Measurements from ENCODE around the gene MEX3C. TPM values are rescaled to one million over a fixed set of nuclear protein-coding genes. Genes with fewer than 3 reads are reported as not detected.
A peak's percentile ranks its signal among the peaks of the same experiment; 100 is the strongest.

Gene MEX3C
- total and polyA plus RNA-seq, 8 donors = 7.2 to 45.2 (median 16.6) TPM

DNA sequence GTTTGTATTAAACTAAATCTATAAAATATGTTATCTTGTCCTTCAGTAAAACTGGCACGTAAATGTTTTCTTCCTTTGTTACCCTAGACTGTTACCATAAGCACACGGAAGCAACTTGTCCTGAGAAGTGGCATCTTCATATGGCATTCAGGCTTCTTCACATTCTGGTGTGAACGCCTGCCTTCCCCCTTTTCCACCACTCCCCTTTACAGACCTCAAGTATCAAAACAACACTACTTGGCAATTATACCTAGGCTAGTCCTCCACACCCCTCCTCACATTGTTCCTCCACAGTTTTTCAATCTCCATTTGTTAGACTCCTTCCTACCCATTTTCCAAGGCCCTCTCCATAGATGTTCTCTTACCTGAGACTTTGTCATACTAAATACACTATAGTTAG lies 2.9 kb downstream of the MEX3C start:
- peak in 1 of 2 donors; percentile 22 for DNase-seq
- Histone ChIP-seq H3K4me1 (peaks cover 16 to 63% (median 49%) of the 10 kb centered on the region in 4 donors), H3K36me3 (no peaks in the 10 kb centered on the region), H3K27ac (peak overlapping the region in 4 of 5 donors; percentile 96 to 99 (median 98)), H3K4me3 (peak overlapping the region in 3 of 4 donors; percentile 77 to 93 (median 92)), H3K9me3 (no peaks in the 10 kb centered on the region), H3K27me3 (no peaks in the 10 kb centered on the region)
- 15 to 39% (median 23%) methylated on average over 3 of the region's 3 CpGs for WGBS, 5 donors
- TF ChIP-seq, protein P1, sequence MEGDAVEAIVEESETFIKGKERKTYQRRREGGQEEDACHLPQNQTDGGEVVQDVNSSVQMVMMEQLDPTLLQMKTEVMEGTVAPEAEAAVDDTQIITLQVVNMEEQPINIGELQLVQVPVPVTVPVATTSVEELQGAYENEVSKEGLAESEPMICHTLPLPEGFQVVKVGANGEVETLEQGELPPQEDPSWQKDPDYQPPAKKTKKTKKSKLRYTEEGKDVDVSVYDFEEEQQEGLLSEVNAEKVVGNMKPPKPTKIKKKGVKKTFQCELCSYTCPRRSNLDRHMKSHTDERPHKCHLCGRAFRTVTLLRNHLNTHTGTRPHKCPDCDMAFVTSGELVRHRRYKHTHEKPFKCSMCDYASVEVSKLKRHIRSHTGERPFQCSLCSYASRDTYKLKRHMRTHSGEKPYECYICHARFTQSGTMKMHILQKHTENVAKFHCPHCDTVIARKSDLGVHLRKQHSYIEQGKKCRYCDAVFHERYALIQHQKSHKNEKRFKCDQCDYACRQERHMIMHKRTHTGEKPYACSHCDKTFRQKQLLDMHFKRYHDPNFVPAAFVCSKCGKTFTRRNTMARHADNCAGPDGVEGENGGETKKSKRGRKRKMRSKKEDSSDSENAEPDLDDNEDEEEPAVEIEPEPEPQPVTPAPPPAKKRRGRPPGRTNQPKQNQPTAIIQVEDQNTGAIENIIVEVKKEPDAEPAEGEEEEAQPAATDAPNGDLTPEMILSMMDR (IDR thresholded peaks at IDR 0.05) = no peak
- TF ChIP-seq EP300 (IDR thresholded peaks at IDR 0.05) = no peak
- no peak for TF ChIP-seq POLR2AphosphoS5 (IDR thresholded peaks at IDR 0.05)
- no peak for TF ChIP-seq POLR2A (IDR thresholded peaks at IDR 0.05)
- intact Hi-C loops (cut with DNase I; ENCODE audit: low total_unique reads) = no loop called here

DNA sequence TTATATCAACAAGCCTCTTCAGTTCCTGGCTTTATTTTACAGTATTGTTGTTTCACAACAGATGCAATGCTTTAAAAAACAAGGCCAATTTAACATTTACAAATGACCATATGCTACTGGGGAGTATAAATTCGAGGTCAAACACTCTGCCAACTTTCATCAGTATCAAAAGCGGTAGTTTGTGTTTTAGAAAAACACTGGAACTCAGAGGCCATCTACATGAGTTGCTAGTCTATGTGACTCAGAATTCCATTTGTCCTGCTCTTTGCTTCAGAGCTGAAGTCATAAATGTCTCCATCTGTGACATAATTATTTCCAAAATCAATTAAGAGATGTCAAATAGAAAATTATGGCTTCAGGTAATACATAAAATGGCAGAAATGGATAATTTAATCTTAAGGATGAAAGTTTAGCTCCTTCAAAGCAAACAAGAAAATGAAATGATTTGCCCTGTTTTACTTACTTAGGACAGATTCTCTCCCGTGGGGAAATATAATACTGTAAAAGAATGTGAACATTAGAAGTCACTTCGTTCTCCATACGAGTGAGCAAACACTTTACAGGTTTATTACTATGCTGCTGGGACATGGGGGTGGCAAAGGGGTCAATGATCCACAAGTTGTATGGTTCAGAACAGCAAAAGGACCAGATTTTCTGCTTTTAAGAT lies 3.7 kb downstream of the MEX3C start:
- Histone ChIP-seq H3K9me3 (no peaks in the 10 kb centered on the region), H3K4me3 (peak overlapping the region in 2 of 4 donors; percentile 77 to 93), H3K4me1 (peaks cover 16 to 69% (median 53%) of the 10 kb centered on the region in 4 donors), H3K27me3 (no peaks in the 10 kb centered on the region), H3K36me3 (no peaks in the 10 kb centered on the region), H3K27ac (peak overlapping the region in 3 of 5 donors; percentile 96 to 99 (median 98))
- intact Hi-C loops (cut with DNase I; ENCODE audit: low total_unique reads) = no loop called here
- DNase-seq = peak in 1 of 2 donors; percentile 7
- TF ChIP-seq POLR2AphosphoS5 (IDR thresholded peaks at IDR 0.05) (no peak), POLR2A (IDR thresholded peaks at IDR 0.05) (no peak), EP300 (IDR thresholded peaks at IDR 0.05) (no peak)
- TF ChIP-seq, protein P1 (IDR thresholded peaks at IDR 0.05) = no peak
- WGBS, 5 donors = 6 to 21% (median 17%) methylated on average over 5 of the region's 5 CpGs

DNA sequence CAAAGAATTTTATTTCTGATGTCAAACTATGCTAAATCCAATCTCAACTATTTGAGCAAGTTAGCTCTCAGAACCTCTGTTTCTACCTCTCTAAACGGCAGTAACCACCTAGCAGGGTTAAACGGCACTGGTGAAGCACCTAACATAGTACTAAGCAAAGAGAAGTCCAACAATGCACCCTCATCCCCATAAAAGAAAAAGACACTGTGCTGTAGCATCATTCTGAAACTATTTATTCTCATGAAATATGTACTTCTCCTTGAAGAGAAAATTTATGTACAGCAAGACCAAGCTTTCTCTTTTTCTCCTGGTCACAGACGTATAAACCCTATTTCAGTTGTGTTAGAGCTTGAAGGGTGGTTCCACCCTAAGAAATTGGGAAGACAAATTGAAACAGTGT lies 4.8 kb downstream of the MEX3C start:
- TF ChIP-seq POLR2AphosphoS5 (IDR thresholded peaks at IDR 0.05) = no peak
- TF ChIP-seq EP300 (IDR thresholded peaks at IDR 0.05) = no peak
- TF ChIP-seq POLR2A (IDR thresholded peaks at IDR 0.05) = no peak
- TF ChIP-seq, protein P1 (IDR thresholded peaks at IDR 0.05) = no peak
- peaks cover 16 to 79% (median 61%) of the 10 kb centered on the region in 4 donors for H3K4me1 ChIP-seq
- H3K36me3 ChIP-seq = no peaks in the 10 kb centered on the region
- 36 to 54% (median 48%) methylated on average over 3 of the region's 3 CpGs for WGBS, 5 donors
- intact Hi-C loops (cut with DNase I; ENCODE audit: low total_unique reads) = no loop called here
- H3K27me3 ChIP-seq = no peaks in the 10 kb centered on the region
- peak overlapping the region in 1 of 5 donors; percentile 7 for H3K27ac ChIP-seq
- no peak for DNase-seq
- H3K9me3 ChIP-seq = no peaks in the 10 kb centered on the region
- no peak overlapping the region for H3K4me3 ChIP-seq

DNA sequence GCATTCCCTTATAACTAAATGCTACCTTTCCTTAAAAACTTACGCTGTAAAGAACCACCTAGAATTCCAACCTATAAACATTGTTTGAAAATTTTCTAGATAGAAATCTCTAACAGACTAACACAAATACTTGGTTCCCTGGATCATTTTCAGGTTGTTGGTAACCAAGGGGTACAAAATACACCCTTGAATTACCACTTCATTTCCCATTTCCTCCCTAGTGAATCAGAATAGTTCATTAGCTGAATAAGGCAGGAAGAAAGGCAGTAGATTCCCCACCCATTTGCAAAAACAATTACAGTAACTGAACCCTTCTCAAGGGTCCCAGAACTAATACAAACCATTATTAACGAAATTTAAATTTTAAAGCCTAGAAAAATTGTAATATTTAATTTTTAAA lies 5.5 kb downstream of the MEX3C start:
- DNase-seq = no peak
- WGBS, 5 donors = 72 to 85% (median 76%) methylated on average over 2 of the region's 2 CpGs
- H3K27ac ChIP-seq = peak overlapping the region in 1 of 5 donors; percentile 28
- H3K4me3 ChIP-seq = no peak overlapping the region
- H3K36me3 ChIP-seq = no peaks in the 10 kb centered on the region
- peaks cover 20 to 86% (median 64%) of the 10 kb centered on the region in 4 donors for H3K4me1 ChIP-seq
- H3K9me3 ChIP-seq = no peaks in the 10 kb centered on the region
- intact Hi-C loops (cut with DNase I; ENCODE audit: low total_unique reads) = no loop called here
- H3K27me3 ChIP-seq = no peaks in the 10 kb centered on the region
- TF ChIP-seq EP300 (IDR thresholded peaks at IDR 0.05) = no peak
- no peak for TF ChIP-seq POLR2AphosphoS5 (IDR thresholded peaks at IDR 0.05)
- no peak for TF ChIP-seq POLR2A (IDR thresholded peaks at IDR 0.05)
- TF ChIP-seq, protein P1 (IDR thresholded peaks at IDR 0.05) = no peak

All from stomach (tissue), 9 donors.